HepG2 (cell line): ENCODE data around the gene USP19. TPM values are rescaled to one million over a fixed set of nuclear protein-coding genes. Genes with fewer than 3 reads are reported as not detected.

Source experiments
- GATA4 ChIP-seq: sonication (generic); IDR thresholded peaks from 2 replicates; pipeline ENCODE4 v1.6.1; 2016; ENCODE audit warnings: antibody characterized with exemption, low read depth, borderline replicate concordance
- HOXA3 ChIP-seq: sonication (generic); formaldehyde crosslinking; IDR thresholded peaks from 2 replicates; pipeline ENCODE4 v1.5.0; 2020; ENCODE audit warnings: missing genetic modification reagents
- MIER3 ChIP-seq: IDR thresholded peaks from 2 replicates; pipeline ENCODE4 v1.6.1; 2016; ENCODE audit warnings: missing compliant biosample characterization, borderline replicate concordance
- PAX8 ChIP-seq: sonication (generic); formaldehyde crosslinking; IDR thresholded peaks from 2 replicates; pipeline ENCODE4 v1.8.0; 2022; ENCODE audit warnings: mild to moderate bottlenecking, missing genetic modification reagents, borderline replicate concordance
- SAP130 ChIP-seq: IDR thresholded peaks from 2 replicates; pipeline ENCODE4 v1.6.1; 2016; ENCODE audit warnings: low read depth
- TBL1XR1 ChIP-seq: fragments of 150-350 bp; IDR thresholded peaks from 2 replicates; pipeline ENCODE4 v1.6.1; 2014; ENCODE audit warnings: borderline replicate concordance, low read length; ENCODE audit not compliant: partially characterized antibody
- TOPORS ChIP-seq: sonication (generic); formaldehyde crosslinking; IDR thresholded peaks from 2 replicates; pipeline ENCODE4 v1.8.0; 2023; ENCODE audit warnings: mild to moderate bottlenecking, missing genetic modification reagents
- ZNF138 ChIP-seq: sonication (generic); formaldehyde crosslinking; IDR thresholded peaks from 2 replicates; pipeline ENCODE4 v1.5.0; 2020; ENCODE audit warnings: mild to moderate bottlenecking, low read depth, missing genetic modification reagents
- ZNF543 ChIP-seq: sonication (generic); formaldehyde crosslinking; IDR thresholded peaks from 2 replicates; pipeline ENCODE4 v1.4.0; 2020; ENCODE audit warnings: mild to moderate bottlenecking, missing genetic modification reagents
- polyA plus RNA-seq, 8 experiments: library from polyadenylated mRNA; depleted of rRNA in 3 of 8; stranded (reverse) in 7 of 8; unstranded in 1 of 8; fragments of >200 nt; fragmentation: Illumina TruSeq in 4 of 8; extraction: Trizol in 4 of 8; gene quantifications; 2 replicates each; pipeline versions ENCODE4 v1.2.1 to v1.2.3, GENCODE V29; 2011 to 2016; ENCODE audit warnings: low read depth in 4 of 8, missing spikeins in 1 of 8, mixed read lengths in 1 of 8; ENCODE audit not compliant: insufficient read depth in 1 of 8
- total RNA-seq, 5 experiments: library from RNA; depleted of rRNA; stranded (reverse); fragments of >200 nt; fragmentation: Illumina TruSeq; extraction: Trizol; gene quantifications; 2 replicates each; pipeline ENCODE4 v1.2.3, GENCODE V29; 2016; ENCODE audit warnings: low read depth in 1 of 5
- TF ChIP-seq, protein P1 (sequence below): sonication (generic); formaldehyde crosslinking; IDR thresholded peaks from 2 replicates; pipeline ENCODE4 v1.4.0; 2020; ENCODE audit warnings: low read depth, mild to moderate bottlenecking, missing genetic modification reagents
- TF ChIP-seq, protein P2 (sequence below): sonication (generic); formaldehyde crosslinking; IDR thresholded peaks from 2 replicates; pipeline ENCODE4 v1.8.0; 2022; ENCODE audit warnings: missing genetic modification reagents, low read depth, mild to moderate bottlenecking, borderline replicate concordance

Gene USP19
- total and polyA plus RNA-seq, 2 of the 13 experiments (the other 11 are each of a cell fraction or from before 2014, with no cell fraction given) = 28.3 to 31.7 TPM

DNA sequence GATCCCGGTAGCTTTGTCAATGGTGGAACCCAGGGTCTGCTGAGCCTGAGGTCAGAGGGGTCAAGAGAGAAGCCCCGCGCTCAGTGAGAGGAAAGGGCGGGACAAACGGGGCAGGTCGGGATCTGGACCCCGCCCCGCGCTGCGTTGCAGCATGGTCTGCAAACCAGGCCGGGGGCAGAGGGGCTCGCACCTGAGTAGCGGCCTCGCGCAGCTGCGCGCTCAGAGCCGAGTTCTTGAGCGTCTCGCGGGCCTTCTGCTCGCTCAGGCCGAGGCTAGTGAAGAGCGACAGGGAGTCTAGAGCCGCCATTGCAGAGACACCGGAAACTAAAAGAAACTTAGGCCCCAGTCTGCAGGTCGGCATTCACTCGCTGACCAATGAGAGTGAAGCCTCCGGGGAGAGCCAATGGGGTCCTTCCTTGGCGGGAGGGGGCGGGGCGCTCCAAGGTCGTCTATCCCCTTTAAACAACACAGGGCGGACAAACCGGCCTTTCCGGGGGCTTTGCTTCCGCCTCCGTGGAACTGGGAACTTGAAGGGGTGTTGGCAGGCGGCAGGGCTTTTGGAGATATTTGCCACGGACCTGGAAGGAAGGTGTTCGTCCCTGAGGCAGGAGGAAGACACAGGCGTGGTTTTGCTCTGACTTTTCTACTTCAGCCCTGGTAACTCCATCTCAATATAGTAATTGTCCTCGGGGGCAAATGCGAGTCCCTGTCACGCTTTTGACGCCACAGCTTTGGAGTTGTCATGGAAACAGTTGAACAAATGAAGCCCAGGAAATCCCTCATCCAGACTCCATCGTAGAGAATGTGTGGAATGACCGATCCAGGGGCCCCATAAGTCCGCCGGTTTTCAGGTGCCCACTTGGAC, 16.0 kb downstream of the USP19 start, which contains the start of gene QARS1 (continued):
- TF ChIP-seq MIER3 (CRISPR knock-in tag) (0 out of 2 replicates have a peak, but pooled peaks have one; percentile 20), PAX8 (peak; percentile 85; the same call in 1 of the 2 replicates), GATA4 (no peak), ZNF138 (CRISPR knock-in tag) (no peak), ZNF543 (CRISPR knock-in tag) (0 out of 2 replicates have a peak, but pooled peaks have one; percentile 72), SAP130 (CRISPR knock-in tag) (peak; percentile 95), TBL1XR1 (no peak), TOPORS (no peak), HOXA3 (CRISPR knock-in tag) (peak; percentile 65; the same call in 1 of the 2 replicates)
- TF ChIP-seq, protein P1, sequence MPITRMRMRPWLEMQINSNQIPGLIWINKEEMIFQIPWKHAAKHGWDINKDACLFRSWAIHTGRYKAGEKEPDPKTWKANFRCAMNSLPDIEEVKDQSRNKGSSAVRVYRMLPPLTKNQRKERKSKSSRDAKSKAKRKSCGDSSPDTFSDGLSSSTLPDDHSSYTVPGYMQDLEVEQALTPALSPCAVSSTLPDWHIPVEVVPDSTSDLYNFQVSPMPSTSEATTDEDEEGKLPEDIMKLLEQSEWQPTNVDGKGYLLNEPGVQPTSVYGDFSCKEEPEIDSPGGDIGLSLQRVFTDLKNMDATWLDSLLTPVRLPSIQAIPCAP (CRISPR knock-in tag) = 0 out of 2 replicates have a peak, but pooled peaks have one; percentile 44
- TF ChIP-seq, protein P2, sequence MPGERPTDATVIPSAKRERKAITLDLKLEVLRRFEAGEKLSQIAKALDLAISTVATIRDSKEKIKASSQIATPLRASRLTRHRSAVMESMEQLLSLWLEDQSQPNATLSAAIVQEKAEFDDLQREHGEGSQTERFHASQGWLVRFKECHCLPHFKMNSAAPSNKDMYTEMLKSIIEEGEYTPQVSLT (CRISPR knock-in tag) = no peak
